ENCODE measurements around the gene CCDC142. TPM values are rescaled to one million over a fixed set of nuclear protein-coding genes. Genes with fewer than 3 reads are reported as not detected.

Gene CCDC142
- polyA plus RNA-seq (ENCODE audit: insufficient read length): 11.3 TPM

DNA sequence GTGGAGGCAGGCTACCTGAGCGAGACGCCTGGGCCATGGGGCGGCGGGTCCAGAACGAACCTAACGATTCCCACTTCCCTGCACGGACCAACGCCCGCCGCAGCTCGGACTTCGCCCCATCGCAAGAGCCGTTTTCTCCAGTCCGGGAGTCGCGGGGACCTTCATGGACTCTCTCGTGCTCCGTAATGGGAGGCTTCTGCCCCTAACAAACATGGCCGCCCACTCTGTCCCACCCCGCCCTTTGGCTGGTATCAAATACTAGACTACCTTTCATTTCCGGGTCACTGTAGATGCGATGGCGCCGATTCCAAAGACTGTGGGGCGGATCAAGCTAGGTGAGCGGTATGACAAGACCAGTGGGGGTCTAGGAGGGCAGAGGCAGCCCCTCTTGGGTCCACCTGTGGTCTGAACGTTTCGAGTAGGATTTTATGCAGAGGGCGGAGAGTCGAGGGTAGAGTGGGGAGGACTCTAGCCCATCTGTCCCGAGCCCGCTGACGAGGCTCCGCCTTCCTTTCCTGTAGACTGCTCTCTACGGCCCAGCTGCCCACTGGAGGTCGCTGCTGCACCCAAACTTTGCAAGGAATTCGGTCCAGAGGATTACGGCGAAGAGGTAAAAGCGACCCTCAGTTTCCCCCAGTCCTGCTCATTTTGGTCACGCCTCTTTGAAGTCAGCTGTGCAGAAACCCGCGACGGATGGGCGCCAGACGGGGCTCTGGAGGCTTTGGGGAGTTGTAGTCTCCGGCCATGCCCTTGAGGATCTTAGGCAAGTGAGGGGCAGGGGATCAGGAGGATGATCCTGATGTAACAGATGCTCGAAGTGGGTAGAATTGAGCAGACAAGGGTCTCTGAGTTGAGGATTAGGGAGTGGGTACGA, at the start of gene CCDC142, which contains the start of gene TTC31:
Gene CCDC142, minus strand, starts transcription at position 198 of the 874 bp plus-strand sequence. Its CDS starts 161 bp downstream, at position 37.
Gene TTC31, plus strand, starts transcription at position 281 of the 874 bp plus-strand sequence. Its CDS starts 15 bp downstream, at position 296.
- peak; percentile 96 for DNase-seq

- DNase-seq: no peak
Measured at GRCh38 chr2:74532222-74532621, 49.4 kb upstream of the CCDC142 start.

GRCh38 chr2:74531666-74532065, 48.9 kb upstream of the CCDC142 start:
- no peak for DNase-seq

- DNase-seq: no peak
Measured at GRCh38 chr2:74530239-74531187, 47.7 kb upstream of the CCDC142 start.

DNA sequence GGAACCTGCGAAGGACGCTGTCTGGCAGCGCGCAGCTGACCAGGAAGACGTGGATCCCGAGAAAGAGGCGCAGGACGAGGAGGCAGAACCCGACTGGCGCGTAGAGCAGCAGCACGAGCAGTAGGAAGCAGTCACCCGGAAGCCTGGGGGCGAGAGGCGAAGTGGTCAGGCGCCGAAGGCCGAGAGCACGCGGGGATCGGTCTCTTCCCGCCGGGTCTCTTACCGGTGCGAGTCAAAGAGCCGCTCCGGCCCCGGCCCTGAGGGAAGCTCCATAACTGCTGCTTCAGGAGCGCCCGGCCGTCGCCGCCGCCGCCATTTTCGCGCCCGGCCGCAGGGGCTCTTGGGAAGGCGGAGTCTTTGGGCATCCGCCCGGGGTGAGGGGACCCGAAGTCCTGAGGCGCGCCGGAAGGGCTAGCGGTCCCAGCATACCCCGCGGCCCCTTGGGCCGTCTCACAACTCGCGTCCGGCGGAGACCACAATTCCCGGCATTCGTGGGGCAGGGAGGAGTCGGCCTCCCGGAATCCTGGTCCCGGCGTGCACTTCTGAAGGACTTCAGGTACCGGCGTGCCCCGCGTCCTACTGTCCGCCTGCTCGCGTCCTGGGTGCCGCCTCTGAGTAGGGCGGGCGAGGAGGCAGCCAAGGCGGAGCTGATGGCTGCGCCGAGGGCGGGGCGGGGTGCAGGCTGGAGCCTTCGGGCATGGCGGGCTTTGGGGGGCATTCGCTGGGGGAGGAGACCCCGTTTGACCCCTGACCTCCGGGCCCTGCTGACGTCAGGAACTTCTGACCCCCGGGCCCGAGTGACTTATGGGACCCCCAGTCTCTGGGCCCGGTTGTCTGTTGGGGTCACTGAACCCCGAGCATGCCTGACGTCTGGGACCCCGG, 46.8 kb upstream of the CCDC142 start, which contains the start of the genes AUP1 and HTRA2:
Gene AUP1, minus strand, starts transcription at position 350 of the 882 bp plus-strand sequence. Its CDS starts 77 bp downstream, at position 273.
Gene HTRA2, plus strand, starts transcription at position 577 of the 882 bp plus-strand sequence. Its CDS starts 74 bp downstream, at position 651.
- DNase-seq: peak; percentile 99

GRCh38 chr2:74528600-74529356, 46.0 kb upstream of the CCDC142 start:
- no peak for DNase-seq

DNA sequence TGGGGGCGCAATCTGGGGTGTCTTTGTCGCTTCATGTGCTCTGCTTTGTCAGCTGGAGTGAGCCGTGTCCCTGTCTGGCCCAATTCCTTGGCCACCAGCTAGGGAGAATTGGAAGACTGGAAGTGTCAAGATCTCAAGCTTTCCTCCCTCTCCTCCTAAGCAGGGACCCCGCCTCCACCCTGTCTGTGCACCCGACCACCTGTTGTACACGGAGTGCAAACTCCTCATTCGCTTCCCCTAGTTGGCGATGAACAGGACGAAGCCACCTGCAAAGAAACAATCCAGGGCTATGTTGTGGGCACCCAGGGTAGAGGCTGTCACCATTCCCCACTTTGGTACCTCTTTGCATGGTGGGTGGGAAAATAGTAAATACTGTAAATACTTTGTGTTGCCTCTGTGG, 44.9 kb upstream of the CCDC142 start:
- no peak for DNase-seq

DNA sequence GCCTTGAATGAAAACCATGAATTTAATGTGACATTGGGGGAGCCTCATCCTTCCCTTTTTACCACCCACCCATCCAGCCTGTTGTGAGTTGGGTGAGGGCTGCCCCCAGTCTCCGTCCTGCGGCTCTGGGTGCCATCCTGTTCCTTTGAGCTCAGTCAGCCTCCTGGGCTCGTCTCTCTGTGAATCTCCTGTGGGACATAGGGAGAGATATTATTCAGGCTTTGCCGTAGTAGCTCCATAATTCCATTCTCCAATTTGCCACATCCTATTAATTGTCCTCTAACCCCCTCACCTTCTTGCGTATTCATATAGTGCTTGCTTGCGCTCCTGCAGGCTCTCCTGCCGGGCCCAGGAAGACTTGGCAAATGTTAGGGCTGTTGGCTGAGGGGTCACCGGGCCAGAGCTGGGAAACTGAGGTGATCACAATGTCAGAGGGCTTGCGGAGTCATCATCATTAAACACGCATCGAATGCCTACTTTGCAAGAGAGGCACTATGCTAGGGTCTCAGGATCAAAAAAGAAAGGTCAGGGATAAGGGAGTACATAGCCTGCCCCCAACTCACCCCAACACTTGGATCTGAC, 43.9 kb upstream of the CCDC142 start:
- DNase-seq: no peak

GRCh38 chr2:74525717-74526648, 43.2 kb upstream of the CCDC142 start, which contains the start of gene DQX1:
DQX1 (minus strand) TSS chr2:74526231; CDS start chr2:74525729, 502 bp downstream.
- DNase-seq: no peak

GRCh38 chr2:74524955-74525716, 42.3 kb upstream of the CCDC142 start:
- DNase-seq: no peak

DNA sequence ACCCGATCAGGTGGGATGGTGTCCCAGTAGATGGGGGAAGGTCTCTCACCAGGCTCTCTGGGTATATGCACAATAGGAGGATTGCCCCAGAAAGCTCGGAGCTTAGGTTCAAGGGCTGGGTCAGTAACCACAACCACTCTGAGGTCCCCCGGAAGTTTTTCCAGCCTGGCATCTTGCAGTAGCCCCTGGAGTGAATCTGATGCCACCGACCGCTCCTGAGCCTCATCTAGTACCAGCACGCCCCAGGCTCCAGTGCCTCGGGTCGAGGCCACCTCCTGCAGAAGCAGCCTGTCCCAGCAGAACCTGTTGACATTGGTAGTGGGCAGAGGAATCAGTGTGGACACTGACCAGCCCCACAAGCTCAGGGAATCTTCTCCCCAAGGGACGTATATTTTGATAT, 41.2 kb upstream of the CCDC142 start:
- DNase-seq: no peak

DNA sequence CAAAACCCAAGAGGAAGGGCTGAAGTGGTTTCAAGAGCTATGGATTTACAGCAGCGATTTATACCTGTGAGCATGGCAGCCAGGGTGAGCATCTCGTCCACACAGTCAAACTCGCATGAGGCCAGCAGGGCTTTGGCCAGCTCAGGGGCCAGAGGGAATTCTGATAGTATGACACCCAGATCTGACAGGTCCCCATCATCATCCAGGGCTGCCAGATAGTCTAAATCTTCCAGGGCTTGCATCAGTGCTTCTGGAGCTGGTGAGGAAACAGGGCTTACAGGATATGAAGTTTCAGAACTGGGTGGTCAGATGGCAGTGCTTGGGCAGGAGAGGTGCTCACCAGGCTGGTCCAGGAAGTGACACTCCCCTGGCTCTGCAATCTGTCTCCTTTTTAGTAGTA, 39.7 kb upstream of the CCDC142 start:
- no peak for DNase-seq

- DNase-seq: no peak
Measured at GRCh38 chr2:74516650-74517049, 33.9 kb upstream of the CCDC142 start.

DNA sequence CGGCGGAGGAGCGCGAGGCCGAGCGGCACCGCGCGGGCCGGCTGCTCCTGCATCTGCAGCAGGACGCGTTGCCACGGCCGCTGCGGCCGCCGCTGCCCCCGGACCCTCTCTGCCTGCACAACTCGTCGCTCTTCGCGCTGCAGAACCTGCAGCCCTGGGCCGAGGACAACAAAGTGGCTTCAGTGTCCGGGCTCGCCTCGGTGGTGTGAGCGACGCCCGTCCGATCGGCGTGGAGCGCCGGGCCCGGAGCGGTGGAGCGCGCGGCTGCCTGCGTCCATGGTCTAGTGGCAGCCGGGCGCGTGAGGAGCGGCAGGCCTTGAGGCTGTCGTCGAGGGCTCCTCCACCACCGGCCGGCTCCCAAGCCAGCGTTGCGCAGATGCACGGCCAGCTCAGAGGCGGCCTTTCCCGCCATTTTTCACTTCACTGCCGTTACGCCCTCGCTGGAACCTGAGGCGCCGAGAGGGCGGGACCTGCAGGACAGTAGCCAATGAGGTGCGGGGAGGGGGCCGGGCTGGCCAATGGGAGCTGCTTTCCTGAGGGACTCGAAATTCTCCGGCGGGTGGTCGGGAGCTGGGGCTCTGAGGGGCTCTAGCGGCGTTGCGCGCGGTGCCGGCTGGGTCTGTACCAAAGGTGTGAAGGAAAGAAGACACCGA, 33.3 kb upstream of the CCDC142 start:
- DNase-seq: peak; percentile 56

DNA sequence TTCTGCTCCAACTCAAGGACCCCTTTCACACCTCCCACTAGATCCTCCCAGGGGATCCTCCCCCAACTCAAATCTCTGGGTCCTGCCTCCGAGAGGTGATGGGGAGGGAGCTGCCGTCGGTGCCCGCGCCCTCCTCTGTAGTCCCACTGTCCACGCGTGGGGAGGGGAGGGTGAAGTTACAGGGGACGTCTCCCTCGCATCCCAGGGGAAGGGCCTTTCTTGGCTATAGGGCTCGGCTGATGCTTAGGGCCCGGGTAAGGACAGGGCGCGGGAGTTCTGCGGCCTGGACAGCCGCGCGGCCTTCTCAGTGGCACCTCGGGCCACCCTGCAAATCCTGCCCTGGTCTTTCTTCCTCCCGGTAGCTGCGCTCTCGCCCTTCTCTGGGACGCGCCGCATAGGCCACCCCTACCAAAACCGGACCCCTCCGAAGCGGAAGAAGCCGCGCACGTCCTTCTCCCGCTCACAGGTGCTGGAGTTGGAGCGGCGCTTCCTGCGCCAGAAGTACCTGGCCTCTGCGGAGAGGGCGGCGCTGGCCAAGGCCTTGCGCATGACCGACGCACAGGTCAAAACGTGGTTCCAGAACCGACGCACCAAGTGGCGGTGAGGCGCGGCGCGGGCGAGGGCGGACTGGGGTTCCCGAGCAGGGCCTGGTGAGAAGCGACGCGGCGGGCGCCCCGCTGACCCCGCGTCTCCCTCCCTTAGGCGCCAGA, 32.6 kb upstream of the CCDC142 start:
- no peak for DNase-seq

DNA sequence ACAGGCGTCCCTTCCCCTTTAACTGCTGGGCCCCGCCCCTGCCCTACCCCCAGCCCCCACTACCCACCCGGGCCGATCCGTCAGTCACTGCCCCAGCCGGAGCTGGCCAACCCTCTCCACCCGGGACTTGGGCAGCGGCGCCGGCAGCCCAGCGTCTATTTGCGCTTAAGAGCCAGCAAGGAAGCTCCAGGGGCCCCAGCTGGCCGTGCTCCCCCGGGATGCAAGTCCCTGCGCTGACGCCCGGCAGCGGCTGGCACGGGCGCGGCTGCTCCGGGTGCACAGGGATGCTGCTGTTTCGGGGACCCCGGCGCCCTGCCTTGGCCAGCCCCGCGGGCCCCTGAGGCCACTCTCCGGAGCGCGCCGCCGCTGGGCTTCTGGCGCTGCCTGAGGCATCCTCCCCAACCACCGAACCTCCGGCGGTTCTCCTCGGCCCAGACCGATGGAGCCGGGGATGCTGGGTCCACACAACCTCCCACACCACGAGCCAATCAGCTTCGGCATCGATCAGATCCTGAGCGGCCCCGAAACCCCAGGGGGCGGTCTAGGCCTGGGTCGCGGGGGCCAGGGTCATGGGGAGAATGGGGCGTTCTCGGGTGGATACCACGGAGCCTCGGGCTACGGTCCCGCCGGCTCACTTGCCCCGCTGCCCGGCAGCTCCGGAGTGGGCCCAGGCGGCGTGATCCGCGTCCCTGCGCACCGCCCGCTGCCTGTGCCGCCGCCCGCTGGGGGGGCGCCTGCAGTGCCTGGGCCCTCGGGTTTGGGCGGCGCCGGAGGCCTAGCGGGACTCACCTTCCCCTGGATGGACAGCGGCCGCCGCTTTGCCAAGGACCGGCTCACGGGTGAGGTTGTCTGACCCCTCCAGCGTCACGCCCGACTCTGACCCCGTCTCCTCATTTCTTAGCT, 31.8 kb upstream of the CCDC142 start, which contains the start of gene TLX2:
Gene TLX2, plus strand, starts transcription at position 83 of the 903 bp plus-strand sequence. Its CDS starts 357 bp downstream, at position 440.
- DNase-seq: no peak
